HG02642 (cell line): ENCODE data around the gene RGS1.

Experiments used
- ATAC-seq: cut with Tn5 transposase; IDR thresholded peaks from one replicate; pipeline ENCODE4 v1.9.1; 2021; ENCODE audit warnings: mild to moderate bottlenecking; ENCODE audit not compliant: unreplicated experiment, poor library complexity

The RGS1 gene

GRCh38 chr1:192579010-192579738 is 3.6 kb downstream of the RGS1 start:
- no peak for ATAC-seq

- peak; percentile 37 for ATAC-seq
These were observed 4.9 kb downstream of the RGS1 start for GRCh38 chr1:192580351-192580962.

- ATAC-seq, result no peak
These were observed 5.8 kb downstream of the RGS1 start for GRCh38 chr1:192581131-192581927.

- ATAC-seq, result no peak
These were observed 9.3 kb downstream of the RGS1 start for GRCh38 chr1:192584866-192585265.

GRCh38 chr1:192587386-192588266 is 12.1 kb downstream of the RGS1 start:
- no peak for ATAC-seq

GRCh38 chr1:192588546-192588945 is 13.0 kb downstream of the RGS1 start:
- ATAC-seq, result no peak

GRCh38 chr1:192589813-192590212 is 14.2 kb downstream of the RGS1 start:
- ATAC-seq, result no peak

GRCh38 chr1:192592517-192592916 is 16.9 kb downstream of the RGS1 start:
- no peak for ATAC-seq

GRCh38 chr1:192592981-192593708 is 17.6 kb downstream of the RGS1 start:
- no peak for ATAC-seq

- no peak for ATAC-seq
These were observed 19.7 kb downstream of the RGS1 start for GRCh38 chr1:192595299-192595698.

GRCh38 chr1:192598589-192598988 is 23.0 kb downstream of the RGS1 start:
- ATAC-seq, result no peak

- no peak for ATAC-seq
These were observed 24.7 kb downstream of the RGS1 start for GRCh38 chr1:192600275-192600674.

- peak; percentile 62 for ATAC-seq
These were observed 25.6 kb downstream of the RGS1 start for GRCh38 chr1:192601143-192601542.

GRCh38 chr1:192601567-192601966 is 26.0 kb downstream of the RGS1 start:
- no peak for ATAC-seq

GRCh38 chr1:192602757-192603156 is 27.2 kb downstream of the RGS1 start:
- no peak for ATAC-seq

GRCh38 chr1:192603218-192603787 is 27.7 kb downstream of the RGS1 start:
- ATAC-seq, result no peak

GRCh38 chr1:192604979-192605620 is 29.5 kb downstream of the RGS1 start:
- no peak for ATAC-seq

- ATAC-seq, result no peak
These were observed 33.1 kb downstream of the RGS1 start for GRCh38 chr1:192608671-192609070.
